Measurements from ENCODE around the gene ZFYVE9.

DNA sequence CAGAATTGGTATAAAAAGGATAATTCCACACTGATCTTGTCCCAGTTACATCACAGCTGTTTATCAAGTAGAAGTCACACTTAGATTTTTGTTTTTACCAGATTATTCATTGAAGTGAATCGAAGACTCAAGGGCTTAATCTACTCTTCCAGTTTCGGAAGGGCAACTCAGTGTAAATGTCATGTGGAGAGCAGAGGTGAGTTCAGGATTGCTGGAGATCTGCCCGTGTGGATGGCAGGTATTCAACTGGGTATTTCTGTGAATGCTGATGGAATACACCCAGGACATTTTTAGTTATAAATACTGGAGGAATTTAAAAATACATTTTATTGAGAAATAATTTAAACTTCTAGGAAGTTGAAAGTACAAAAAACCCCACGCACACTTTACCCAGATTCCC lies 204.8 kb downstream of the ZFYVE9 start:
- TF ChIP-seq TCF4 (CRISPR knock-in tag; IDR thresholded peaks at IDR 0.05; ENCODE audit: borderline replicate concordance), result no peak
- TF ChIP-seq ISL1 (CRISPR knock-in tag; IDR thresholded peaks at IDR 0.05), result no peak
- TF ChIP-seq PPARA (CRISPR knock-in tag; IDR thresholded peaks at IDR 0.05; ENCODE audit: borderline replicate concordance), result no peak
- no peak for TF ChIP-seq ARNTL (CRISPR knock-in tag; IDR thresholded peaks at IDR 0.05; ENCODE audit: borderline replicate concordance, low read depth)
- TF ChIP-seq, protein P1, sequence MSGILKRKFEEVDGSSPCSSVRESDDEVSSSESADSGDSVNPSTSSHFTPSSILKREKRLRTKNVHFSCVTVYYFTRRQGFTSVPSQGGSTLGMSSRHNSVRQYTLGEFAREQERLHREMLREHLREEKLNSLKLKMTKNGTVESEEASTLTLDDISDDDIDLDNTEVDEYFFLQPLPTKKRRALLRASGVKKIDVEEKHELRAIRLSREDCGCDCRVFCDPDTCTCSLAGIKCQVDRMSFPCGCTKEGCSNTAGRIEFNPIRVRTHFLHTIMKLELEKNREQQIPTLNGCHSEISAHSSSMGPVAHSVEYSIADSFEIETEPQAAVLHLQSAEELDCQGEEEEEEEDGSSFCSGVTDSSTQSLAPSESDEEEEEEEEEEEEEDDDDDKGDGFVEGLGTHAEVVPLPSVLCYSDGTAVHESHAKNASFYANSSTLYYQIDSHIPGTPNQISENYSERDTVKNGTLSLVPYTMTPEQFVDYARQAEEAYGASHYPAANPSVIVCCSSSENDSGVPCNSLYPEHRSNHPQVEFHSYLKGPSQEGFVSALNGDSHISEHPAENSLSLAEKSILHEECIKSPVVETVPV (CRISPR knock-in tag; IDR thresholded peaks at IDR 0.05), result no peak
- no peak for TF ChIP-seq ZFP30 (CRISPR knock-in tag; IDR thresholded peaks at IDR 0.05)
- TF ChIP-seq, protein P2, sequence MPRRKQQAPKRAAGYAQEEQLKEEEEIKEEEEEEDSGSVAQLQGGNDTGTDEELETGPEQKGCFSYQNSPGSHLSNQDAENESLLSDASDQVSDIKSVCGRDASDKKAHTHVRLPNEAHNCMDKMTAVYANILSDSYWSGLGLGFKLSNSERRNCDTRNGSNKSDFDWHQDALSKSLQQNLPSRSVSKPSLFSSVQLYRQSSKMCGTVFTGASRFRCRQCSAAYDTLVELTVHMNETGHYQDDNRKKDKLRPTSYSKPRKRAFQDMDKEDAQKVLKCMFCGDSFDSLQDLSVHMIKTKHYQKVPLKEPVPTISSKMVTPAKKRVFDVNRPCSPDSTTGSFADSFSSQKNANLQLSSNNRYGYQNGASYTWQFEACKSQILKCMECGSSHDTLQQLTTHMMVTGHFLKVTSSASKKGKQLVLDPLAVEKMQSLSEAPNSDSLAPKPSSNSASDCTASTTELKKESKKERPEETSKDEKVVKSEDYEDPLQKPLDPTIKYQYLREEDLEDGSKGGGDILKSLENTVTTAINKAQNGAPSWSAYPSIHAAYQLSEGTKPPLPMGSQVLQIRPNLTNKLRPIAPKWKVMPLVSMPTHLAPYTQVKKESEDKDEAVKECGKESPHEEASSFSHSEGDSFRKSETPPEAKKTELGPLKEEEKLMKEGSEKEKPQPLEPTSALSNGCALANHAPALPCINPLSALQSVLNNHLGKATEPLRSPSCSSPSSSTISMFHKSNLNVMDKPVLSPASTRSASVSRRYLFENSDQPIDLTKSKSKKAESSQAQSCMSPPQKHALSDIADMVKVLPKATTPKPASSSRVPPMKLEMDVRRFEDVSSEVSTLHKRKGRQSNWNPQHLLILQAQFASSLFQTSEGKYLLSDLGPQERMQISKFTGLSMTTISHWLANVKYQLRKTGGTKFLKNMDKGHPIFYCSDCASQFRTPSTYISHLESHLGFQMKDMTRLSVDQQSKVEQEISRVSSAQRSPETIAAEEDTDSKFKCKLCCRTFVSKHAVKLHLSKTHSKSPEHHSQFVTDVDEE (CRISPR knock-in tag; IDR thresholded peaks at IDR 0.05), result no peak
- TF ChIP-seq ZFP3 (CRISPR knock-in tag; IDR thresholded peaks at IDR 0.05), result no peak
